ENCODE data around the gene MBNL2.

The MBNL2 gene

DNA sequence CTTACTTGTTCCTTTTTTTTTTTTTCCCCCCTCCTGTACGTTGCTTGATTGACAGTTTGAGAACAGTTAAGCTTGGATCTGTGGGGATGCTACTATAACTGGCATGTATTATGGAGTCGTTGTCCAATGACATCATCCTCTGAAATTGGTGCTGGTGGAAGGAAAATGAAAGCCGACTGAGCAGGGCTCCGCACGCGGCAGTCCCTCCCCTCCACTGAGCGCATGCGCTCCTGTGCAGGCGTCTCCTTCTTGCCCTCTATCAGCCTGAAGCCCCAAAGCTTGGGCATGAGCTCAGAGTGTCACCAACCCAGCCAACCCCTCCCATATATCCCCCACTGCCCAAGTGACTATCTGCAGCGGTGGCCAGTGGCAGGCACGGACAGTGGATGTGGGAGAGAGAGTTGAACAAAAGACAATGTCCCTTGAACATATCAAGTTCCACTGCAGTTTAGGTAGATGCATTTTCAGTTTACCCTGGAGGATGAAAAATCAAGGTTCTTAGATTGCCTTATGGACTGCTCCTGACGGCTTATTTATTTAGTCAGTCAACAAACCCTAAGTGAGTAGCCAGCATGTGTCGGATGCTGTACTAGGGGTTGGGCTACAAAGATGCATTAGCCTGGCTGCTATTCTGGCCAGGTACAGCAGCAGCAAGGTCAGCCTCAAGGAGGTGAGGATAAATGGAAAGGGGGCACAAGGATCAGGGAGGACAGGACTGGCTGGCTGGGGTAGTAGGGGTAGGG is 20.8 kb downstream of the MBNL2 start:
- H3K27me3 ChIP-seq (ENCODE audit: insufficient read depth, poor library complexity, severe bottlenecking): no peaks in the 10 kb centered on the region
- DNase-seq (ENCODE audit: low read depth in 1 of 2, low spot score in 1 of 2): no peak
- H3K4me3 ChIP-seq (replicated peaks; ENCODE audit: insufficient read depth, low read length): no peak overlapping the region
- no peak overlapping the region for H3K27ac ChIP-seq (replicated peaks)
- TF ChIP-seq SPI1 (IDR thresholded peaks at IDR 0.05; ENCODE audit: borderline replicate concordance, low read depth) (no peak), POLR2AphosphoS5 (IDR thresholded peaks at IDR 0.05; ENCODE audit: low read depth) (no peak), GABPA (IDR thresholded peaks at IDR 0.05; ENCODE audit: low read depth) (no peak)
- TF ChIP-seq, protein P1, sequence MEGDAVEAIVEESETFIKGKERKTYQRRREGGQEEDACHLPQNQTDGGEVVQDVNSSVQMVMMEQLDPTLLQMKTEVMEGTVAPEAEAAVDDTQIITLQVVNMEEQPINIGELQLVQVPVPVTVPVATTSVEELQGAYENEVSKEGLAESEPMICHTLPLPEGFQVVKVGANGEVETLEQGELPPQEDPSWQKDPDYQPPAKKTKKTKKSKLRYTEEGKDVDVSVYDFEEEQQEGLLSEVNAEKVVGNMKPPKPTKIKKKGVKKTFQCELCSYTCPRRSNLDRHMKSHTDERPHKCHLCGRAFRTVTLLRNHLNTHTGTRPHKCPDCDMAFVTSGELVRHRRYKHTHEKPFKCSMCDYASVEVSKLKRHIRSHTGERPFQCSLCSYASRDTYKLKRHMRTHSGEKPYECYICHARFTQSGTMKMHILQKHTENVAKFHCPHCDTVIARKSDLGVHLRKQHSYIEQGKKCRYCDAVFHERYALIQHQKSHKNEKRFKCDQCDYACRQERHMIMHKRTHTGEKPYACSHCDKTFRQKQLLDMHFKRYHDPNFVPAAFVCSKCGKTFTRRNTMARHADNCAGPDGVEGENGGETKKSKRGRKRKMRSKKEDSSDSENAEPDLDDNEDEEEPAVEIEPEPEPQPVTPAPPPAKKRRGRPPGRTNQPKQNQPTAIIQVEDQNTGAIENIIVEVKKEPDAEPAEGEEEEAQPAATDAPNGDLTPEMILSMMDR (IDR thresholded peaks at IDR 0.05; ENCODE audit: insufficient read depth, low read length): no peak
- TF ChIP-seq, protein P2, sequence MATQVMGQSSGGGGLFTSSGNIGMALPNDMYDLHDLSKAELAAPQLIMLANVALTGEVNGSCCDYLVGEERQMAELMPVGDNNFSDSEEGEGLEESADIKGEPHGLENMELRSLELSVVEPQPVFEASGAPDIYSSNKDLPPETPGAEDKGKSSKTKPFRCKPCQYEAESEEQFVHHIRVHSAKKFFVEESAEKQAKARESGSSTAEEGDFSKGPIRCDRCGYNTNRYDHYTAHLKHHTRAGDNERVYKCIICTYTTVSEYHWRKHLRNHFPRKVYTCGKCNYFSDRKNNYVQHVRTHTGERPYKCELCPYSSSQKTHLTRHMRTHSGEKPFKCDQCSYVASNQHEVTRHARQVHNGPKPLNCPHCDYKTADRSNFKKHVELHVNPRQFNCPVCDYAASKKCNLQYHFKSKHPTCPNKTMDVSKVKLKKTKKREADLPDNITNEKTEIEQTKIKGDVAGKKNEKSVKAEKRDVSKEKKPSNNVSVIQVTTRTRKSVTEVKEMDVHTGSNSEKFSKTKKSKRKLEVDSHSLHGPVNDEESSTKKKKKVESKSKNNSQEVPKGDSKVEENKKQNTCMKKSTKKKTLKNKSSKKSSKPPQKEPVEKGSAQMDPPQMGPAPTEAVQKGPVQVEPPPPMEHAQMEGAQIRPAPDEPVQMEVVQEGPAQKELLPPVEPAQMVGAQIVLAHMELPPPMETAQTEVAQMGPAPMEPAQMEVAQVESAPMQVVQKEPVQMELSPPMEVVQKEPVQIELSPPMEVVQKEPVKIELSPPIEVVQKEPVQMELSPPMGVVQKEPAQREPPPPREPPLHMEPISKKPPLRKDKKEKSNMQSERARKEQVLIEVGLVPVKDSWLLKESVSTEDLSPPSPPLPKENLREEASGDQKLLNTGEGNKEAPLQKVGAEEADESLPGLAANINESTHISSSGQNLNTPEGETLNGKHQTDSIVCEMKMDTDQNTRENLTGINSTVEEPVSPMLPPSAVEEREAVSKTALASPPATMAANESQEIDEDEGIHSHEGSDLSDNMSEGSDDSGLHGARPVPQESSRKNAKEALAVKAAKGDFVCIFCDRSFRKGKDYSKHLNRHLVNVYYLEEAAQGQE (IDR thresholded peaks at IDR 0.05; ENCODE audit: insufficient replicate concordance, low read depth): no peak

DNA sequence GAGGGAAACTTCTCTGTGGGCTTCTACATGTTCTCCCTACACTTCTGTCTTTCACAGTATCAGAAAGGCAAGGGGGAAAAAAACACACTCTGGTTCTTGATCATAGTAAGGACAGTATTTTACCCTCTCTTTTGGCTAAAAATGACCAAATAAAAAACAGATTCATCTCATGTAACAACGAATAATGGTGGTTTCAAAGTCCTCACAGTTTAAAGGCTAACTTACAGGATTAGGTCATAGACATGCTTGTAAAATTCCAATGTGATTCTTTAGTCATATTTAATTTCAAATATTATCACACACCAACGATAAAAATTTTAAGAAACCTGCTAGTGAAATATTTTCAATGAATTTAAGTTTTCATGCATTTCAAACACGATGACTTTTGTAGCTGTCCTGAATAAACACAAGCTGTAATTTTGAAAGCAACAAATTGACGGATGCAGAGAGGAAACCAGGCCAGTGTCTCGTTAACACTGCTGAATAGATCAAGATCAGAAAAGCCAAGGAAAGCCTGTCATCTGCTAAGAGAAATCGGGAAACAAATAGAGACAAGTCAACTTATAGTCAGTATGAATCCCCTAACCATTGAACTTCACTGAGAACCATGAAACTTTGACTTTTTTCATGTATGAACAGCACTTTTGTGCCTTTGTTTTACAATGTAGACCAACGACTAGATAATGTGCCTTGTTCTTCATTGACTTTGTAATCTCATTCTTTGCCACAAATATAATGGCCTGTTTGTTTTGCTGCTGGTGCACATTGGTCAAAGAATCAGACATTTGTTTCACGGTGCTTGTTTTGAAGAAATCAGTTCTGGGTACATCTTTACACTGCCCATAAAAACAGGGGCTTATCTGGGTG is 22.0 kb downstream of the MBNL2 start:
- DNase-seq (ENCODE audit: low read depth in 1 of 2, low spot score in 1 of 2): no peak
- Histone ChIP-seq H3K4me3 (replicated peaks; ENCODE audit: insufficient read depth, low read length) (no peak overlapping the region), H3K27ac (replicated peaks) (no peak overlapping the region)

DNA sequence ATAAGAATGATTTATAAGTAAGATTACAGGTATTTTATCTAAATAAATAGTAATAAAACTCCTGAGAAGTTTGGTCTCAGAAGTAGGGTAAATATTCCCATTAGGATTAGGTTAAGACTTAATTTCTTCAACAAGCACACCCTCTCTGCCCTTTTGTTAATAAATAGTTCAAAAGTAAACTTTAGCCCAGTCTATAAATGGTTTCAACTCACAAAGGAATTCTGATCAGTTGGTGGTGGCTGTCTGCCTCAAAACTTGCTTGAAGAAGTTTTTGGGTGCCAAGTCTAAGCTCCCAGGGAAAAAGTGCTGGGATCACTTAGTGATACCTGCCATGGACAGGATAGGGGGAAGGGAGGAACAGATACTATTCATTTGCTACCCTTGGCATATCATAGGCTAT is 22.9 kb downstream of the MBNL2 start:
- DNase-seq (ENCODE audit: low read depth in 1 of 2, low spot score in 1 of 2): no peak
- Histone ChIP-seq H3K4me3 (replicated peaks; ENCODE audit: insufficient read depth, low read length) (no peak overlapping the region), H3K27ac (replicated peaks) (no peak overlapping the region), H3K27me3 (ENCODE audit: insufficient read depth, poor library complexity, severe bottlenecking) (no peaks in the 10 kb centered on the region)
- no peak for TF ChIP-seq SPI1 (IDR thresholded peaks at IDR 0.05; ENCODE audit: borderline replicate concordance, low read depth)
- TF ChIP-seq, protein P2 (IDR thresholded peaks at IDR 0.05; ENCODE audit: insufficient replicate concordance, low read depth): no peak
- no peak for TF ChIP-seq GABPA (IDR thresholded peaks at IDR 0.05; ENCODE audit: low read depth)
- TF ChIP-seq, protein P1 (IDR thresholded peaks at IDR 0.05; ENCODE audit: insufficient read depth, low read length): no peak
- TF ChIP-seq POLR2AphosphoS5 (IDR thresholded peaks at IDR 0.05; ENCODE audit: low read depth): no peak

More for the DNA sequence above, 22.0 kb downstream of the MBNL2 start:
- no peaks in the 10 kb centered on the region for H3K27me3 ChIP-seq (ENCODE audit: insufficient read depth, poor library complexity, severe bottlenecking)
- TF ChIP-seq POLR2AphosphoS5 (IDR thresholded peaks at IDR 0.05; ENCODE audit: low read depth) (no peak), SPI1 (IDR thresholded peaks at IDR 0.05; ENCODE audit: borderline replicate concordance, low read depth) (no peak), GABPA (IDR thresholded peaks at IDR 0.05; ENCODE audit: low read depth) (no peak)
- TF ChIP-seq, protein P2 (IDR thresholded peaks at IDR 0.05; ENCODE audit: insufficient replicate concordance, low read depth): no peak
- TF ChIP-seq, protein P1 (IDR thresholded peaks at IDR 0.05; ENCODE audit: insufficient read depth, low read length): no peak

All from HL-60 (cell line).